ENCODE results near the gene MAGEA2B.
"Not testable (repeated sequence)": the region's sequence is repeated elsewhere in the genome, so short reads cannot be mapped to it uniquely, and the experiment has no call there.

DNA sequence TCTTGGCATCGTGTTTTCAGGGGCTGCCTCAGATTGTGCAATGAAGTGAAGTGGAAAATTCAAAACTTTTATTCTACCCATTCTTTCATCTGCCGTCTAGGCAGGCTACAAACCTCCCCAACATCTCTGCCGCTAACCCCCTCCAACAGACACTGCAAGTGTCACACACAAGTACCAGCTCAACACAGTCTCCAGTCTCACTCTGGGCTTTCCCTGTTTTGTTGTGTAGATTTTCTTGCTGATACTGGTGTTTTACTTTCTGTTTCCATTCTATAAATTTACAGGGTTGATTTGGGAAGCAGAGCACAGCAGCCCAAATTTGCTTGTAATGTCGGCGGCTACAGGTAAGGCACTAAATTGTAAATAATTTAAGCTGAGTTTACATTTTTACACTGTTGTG, 40.4 kb downstream of the MAGEA2B start:
- not testable (repeated sequence) for TF ChIP-seq POLR2AphosphoS5, POLR2A (IDR thresholded peaks at IDR 0.05)
